NCI-H2227 (cell line): ENCODE data around the gene ODAD3.
"Not testable (repeated sequence)": the region's sequence is repeated elsewhere in the genome, so short reads cannot be mapped to it uniquely, and the experiment has no call there.

Source experiments
- DNase-seq: peaks from one replicate; lab custom pipeline; 2025; ENCODE audit not compliant: unreplicated experiment; lab: John Stamatoyannopoulos, UW

Gene ODAD3

GRCh38 chr19:11461453-11461852 is 26.5 kb upstream of the ODAD3 start:
- DNase-seq, result no peak

GRCh38 chr19:11460207-11460606 is 25.3 kb upstream of the ODAD3 start:
- DNase-seq, result no peak

- DNase-seq, result not testable (repeated sequence)
Observed at GRCh38 chr19:11458912-11459311, 24.0 kb upstream of the ODAD3 start.

- no peak for DNase-seq
Observed at GRCh38 chr19:11458236-11458900, 23.4 kb upstream of the ODAD3 start.

GRCh38 chr19:11457831-11458230 is 22.9 kb upstream of the ODAD3 start:
- DNase-seq, result no peak

GRCh38 chr19:11457115-11457514 is 22.2 kb upstream of the ODAD3 start:
- no peak for DNase-seq

GRCh38 chr19:11456659-11457058 is 21.7 kb upstream of the ODAD3 start:
- DNase-seq, result no peak

- DNase-seq, result not testable (repeated sequence)
Observed at GRCh38 chr19:11455233-11455554, 20.3 kb upstream of the ODAD3 start.

GRCh38 chr19:11453468-11454341 is 18.8 kb upstream of the ODAD3 start:
- DNase-seq, result no peak

GRCh38 chr19:11452620-11453310 is 17.8 kb upstream of the ODAD3 start:
- DNase-seq, result no peak

GRCh38 chr19:11451871-11452619 is 17.1 kb upstream of the ODAD3 start:
- no peak for DNase-seq

GRCh38 chr19:11451327-11451870 is 16.5 kb upstream of the ODAD3 start:
- DNase-seq, result no peak

GRCh38 chr19:11450570-11451326 is 15.8 kb upstream of the ODAD3 start:
- DNase-seq, result no peak

GRCh38 chr19:11448923-11449554 is 14.1 kb upstream of the ODAD3 start:
- DNase-seq, result no peak

GRCh38 chr19:11448410-11448809 is 13.5 kb upstream of the ODAD3 start:
- no peak for DNase-seq

- DNase-seq, result no peak
Observed at GRCh38 chr19:11447347-11448262, 12.7 kb upstream of the ODAD3 start.

GRCh38 chr19:11446652-11447301 is 11.9 kb upstream of the ODAD3 start:
- DNase-seq, result peak; percentile 58

GRCh38 chr19:11446271-11446651 is 11.3 kb upstream of the ODAD3 start:
- DNase-seq, result no peak
